Nephron progenitor cell (in vitro differentiated cells): ENCODE data around the gene ZMYND8.
"Not testable (repeated sequence)": the region's sequence is repeated elsewhere in the genome, so short reads cannot be mapped to it uniquely, and the experiment has no call there.

Source experiments
- DNase-seq: peaks from one replicate; pipeline ENCODE4 v3.0.0; 2021
- H3K27ac Mint-ChIP-seq: 2 replicates; pipeline ENCODE4 v1.8.0; 2021; ENCODE audit warnings: mild to moderate bottlenecking, moderate library complexity, mixed read lengths
- H3K27me3 Mint-ChIP-seq: 2 replicates; pipeline ENCODE4 v1.8.0; 2021; ENCODE audit warnings: mild to moderate bottlenecking, low read depth, mixed read lengths; ENCODE audit not compliant: poor library complexity
- H3K36me3 Mint-ChIP-seq: 2 replicates; pipeline ENCODE4 v1.8.0; 2021; ENCODE audit warnings: low read depth, mixed read lengths
- H3K4me1 Mint-ChIP-seq: 2 replicates; pipeline ENCODE4 v1.8.0; 2021; ENCODE audit warnings: mixed read lengths
- H3K4me3 Mint-ChIP-seq: 2 replicates; pipeline ENCODE4 v1.8.0; 2021; ENCODE audit warnings: mild to moderate bottlenecking, moderate library complexity, mixed read lengths
- H3K9me3 Mint-ChIP-seq: 2 replicates; pipeline ENCODE4 v1.8.0; 2021; ENCODE audit warnings: mild to moderate bottlenecking, moderate library complexity, mixed read lengths
- TF ChIP-seq, protein P1 (sequence below): fragments of 200-600 bp; sonication (generic); IDR thresholded peaks from 2 replicates; pipeline ENCODE4 v1.5.0; 2021; ENCODE audit warnings: antibody characterized with exemption

ZMYND8 gene

DNA sequence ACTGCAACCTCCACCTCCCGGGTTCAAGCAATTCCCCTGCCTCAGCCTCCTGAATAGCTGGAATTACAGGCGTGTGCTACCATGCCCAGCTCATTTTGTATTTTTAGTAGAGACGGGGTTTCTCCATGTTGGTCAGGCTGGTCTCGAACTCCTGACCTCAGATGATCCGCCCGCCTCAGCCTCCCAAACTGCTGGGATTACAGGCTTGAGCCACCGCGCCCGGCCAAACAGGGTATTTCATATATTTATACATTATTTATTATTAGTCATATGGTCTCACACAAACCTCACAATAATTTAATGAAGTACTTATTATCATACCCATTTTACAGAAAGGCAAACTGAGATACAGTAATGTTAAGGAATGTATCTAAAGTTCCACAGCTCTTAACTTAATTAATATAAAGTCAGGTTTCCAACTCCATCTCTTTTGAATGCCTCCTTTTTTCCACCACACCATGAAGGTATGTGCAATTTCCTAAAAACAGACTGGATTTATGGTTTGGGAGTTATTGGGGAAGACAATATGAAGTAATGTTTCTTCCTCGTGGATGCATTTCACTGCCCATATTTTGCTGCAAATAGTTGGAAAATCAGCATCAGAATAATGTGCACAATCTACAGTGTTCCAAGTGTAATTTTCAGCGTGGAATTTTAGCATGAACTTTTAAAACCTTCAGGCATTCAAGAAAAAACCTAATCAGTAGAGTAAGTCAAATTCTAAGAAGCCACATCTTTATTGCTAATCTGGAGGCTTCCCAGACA is 65.7 kb downstream of the ZMYND8 start:
- no peak for DNase-seq
- peaks cover 86% of the 10 kb centered on the region for H3K36me3 Mint-ChIP-seq
- TF ChIP-seq, protein P1, sequence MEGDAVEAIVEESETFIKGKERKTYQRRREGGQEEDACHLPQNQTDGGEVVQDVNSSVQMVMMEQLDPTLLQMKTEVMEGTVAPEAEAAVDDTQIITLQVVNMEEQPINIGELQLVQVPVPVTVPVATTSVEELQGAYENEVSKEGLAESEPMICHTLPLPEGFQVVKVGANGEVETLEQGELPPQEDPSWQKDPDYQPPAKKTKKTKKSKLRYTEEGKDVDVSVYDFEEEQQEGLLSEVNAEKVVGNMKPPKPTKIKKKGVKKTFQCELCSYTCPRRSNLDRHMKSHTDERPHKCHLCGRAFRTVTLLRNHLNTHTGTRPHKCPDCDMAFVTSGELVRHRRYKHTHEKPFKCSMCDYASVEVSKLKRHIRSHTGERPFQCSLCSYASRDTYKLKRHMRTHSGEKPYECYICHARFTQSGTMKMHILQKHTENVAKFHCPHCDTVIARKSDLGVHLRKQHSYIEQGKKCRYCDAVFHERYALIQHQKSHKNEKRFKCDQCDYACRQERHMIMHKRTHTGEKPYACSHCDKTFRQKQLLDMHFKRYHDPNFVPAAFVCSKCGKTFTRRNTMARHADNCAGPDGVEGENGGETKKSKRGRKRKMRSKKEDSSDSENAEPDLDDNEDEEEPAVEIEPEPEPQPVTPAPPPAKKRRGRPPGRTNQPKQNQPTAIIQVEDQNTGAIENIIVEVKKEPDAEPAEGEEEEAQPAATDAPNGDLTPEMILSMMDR: no peak
- no peaks in the 10 kb centered on the region for H3K4me1 Mint-ChIP-seq
- H3K27me3 Mint-ChIP-seq: no peaks in the 10 kb centered on the region
- H3K27ac Mint-ChIP-seq: no peak overlapping the region
- no peak overlapping the region for H3K4me3 Mint-ChIP-seq
- H3K9me3 Mint-ChIP-seq: no peaks in the 10 kb centered on the region

DNA sequence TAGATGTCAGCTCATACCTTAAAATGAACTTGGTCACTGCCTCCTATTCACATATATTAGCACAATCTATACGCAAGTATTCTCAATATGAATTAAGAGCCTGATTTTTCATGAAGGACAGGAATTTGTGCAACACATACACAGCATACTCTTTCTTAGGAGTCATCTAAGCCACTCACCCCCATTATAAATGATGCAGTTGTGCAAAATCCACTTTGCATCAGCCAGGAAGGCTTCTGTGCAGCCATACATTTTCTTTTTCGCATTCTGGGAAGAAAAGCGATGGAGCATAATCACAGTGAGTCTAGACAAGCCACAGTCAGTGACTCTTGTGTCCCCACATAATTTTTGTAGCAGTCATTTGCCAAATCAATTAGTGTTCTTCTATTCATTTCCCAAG is 66.5 kb downstream of the ZMYND8 start:
- no peak overlapping the region for H3K27ac Mint-ChIP-seq
- no peak overlapping the region for H3K4me3 Mint-ChIP-seq
- TF ChIP-seq, protein P1: no peak
- H3K4me1 Mint-ChIP-seq: no peaks in the 10 kb centered on the region
- no peaks in the 10 kb centered on the region for H3K27me3 Mint-ChIP-seq
- no peak for DNase-seq
- no peaks in the 10 kb centered on the region for H3K9me3 Mint-ChIP-seq
- H3K36me3 Mint-ChIP-seq: peaks cover 84% of the 10 kb centered on the region

DNA sequence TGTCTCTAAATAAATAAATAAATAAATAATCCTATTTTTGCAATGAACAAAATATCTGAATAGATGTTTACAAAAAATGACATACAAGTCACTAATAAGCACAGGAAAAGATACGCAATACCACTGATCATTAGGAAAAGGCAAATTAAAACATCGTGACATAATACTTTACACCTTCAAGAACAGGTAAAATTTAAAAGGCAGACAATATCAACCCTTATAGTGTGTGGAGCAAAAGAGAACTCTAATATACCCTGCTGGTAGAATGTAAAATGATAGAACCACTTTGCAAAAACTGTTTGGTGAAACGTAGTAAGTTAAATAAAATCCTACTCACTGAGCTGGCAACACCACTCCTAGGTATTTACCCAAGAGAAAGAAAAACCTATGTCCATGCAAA is 67.4 kb downstream of the ZMYND8 start:
- Mint-ChIP-seq H3K4me1 (no peaks in the 10 kb centered on the region), H3K4me3 (no peak overlapping the region), H3K36me3 (peaks cover 84% of the 10 kb centered on the region), H3K9me3 (no peaks in the 10 kb centered on the region), H3K27ac (no peak overlapping the region), H3K27me3 (no peaks in the 10 kb centered on the region)
- TF ChIP-seq, protein P1: no peak
- DNase-seq: no peak

DNA sequence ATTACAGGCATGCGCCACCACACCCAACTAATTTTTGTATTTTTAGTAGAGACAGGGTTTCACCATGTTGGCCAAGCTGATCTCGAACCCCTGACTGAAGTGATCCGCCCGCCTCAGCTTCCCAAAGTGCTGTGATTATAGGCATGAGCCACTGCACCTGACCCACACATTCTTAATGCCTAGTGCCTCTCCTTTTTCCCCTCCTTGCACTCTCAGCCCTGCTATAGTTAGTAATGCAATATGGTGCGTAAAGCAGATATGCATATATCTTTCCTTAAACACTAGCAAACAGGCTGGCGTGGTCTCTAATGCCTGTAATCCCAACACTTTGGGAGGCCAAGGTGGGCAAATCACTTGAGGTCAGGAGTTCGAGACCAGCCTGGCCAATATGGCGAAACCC is 68.0 kb downstream of the ZMYND8 start:
- peaks cover 84% of the 10 kb centered on the region for H3K36me3 Mint-ChIP-seq
- DNase-seq: not testable (repeated sequence)

DNA sequence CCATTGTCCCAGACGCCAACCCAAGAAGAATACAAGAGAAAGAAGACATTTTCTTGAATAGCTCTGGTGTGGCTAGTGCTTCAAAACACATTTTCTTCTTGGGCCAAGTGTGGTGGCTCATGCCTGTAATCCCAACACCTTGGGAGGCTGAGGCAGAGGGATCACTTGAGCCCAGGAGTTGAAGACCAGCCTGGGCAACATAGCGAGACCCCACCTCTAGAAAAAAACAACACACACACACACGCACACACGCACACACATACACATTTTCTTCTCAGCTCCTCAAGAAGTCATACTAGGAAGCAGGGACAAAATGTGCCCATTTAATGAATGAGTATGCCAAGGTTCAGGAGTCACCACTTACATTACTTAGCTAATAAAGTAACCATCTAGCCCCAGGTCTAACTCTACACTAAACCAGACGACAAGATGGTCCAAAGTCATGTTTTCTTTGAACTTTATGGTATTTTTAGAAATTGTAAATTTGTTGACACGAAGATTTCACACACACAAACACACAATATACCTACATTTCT is 68.8 kb downstream of the ZMYND8 start:
- TF ChIP-seq, protein P1: no peak
- Mint-ChIP-seq H3K9me3 (no peaks in the 10 kb centered on the region), H3K27ac (peak overlapping the region; percentile 52), H3K36me3 (peaks cover 85% of the 10 kb centered on the region), H3K4me3 (no peak overlapping the region), H3K4me1 (no peaks in the 10 kb centered on the region), H3K27me3 (no peaks in the 10 kb centered on the region)
- no peak for DNase-seq

More for the DNA sequence above, 68.0 kb downstream of the ZMYND8 start:
- H3K27me3 Mint-ChIP-seq, H3K9me3 Mint-ChIP-seq, H3K4me1 Mint-ChIP-seq, H3K4me3 Mint-ChIP-seq: not testable (repeated sequence)
- H3K27ac Mint-ChIP-seq: peak overlapping the region; percentile 29

DNA sequence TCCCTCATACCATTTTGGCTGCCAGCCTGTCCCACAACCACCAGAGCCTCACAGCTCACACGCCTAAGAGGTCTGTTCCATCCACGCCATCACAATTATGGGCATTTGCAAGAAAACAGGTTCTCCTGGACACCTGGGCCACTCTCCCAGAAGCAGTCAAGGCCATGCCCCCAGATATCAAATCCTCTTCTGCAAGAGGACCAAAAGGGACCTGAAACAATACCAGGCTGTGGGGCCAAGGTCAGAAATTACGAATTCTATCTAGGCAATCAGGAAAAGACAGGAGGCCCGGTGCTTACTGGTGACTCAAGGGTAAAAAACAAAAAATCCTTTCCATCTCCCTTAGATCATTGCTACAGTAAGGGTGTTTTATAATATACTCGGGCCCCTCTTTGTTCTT is 69.8 kb downstream of the ZMYND8 start:
- Mint-ChIP-seq H3K36me3 (peaks cover 83% of the 10 kb centered on the region), H3K27me3 (no peaks in the 10 kb centered on the region), H3K9me3 (no peaks in the 10 kb centered on the region), H3K4me3 (no peak overlapping the region), H3K4me1 (peaks cover 6% of the 10 kb centered on the region), H3K27ac (peak overlapping the region; percentile 73)
- no peak for DNase-seq
- TF ChIP-seq, protein P1: no peak
